Right lobe of liver (tissue), 6 donors: ENCODE data around the gene IMP4. TPM values are rescaled to one million over a fixed set of nuclear protein-coding genes. Genes with fewer than 3 reads are reported as not detected.

Experiments
- ATAC-seq, 4 donors: fragments of 200-7000 bp; cut with Tn5 transposase; one replicate each; pipeline ENCODE4 v1.9.1; 2020; ENCODE audit warnings: mild to moderate bottlenecking in 4 of 4, moderate library complexity in 4 of 4
- DNase-seq, 3 donors: peaks; one replicate each; pipeline ENCODE4 v3.0.0-alpha.2; 2020
- H3K27ac ChIP-seq, 3 donors: fragments of 200-600 bp; one replicate each; pipeline ENCODE4 v1.8.0; 2022
- H3K27me3 ChIP-seq, 2 donors: fragments of 200-600 bp; one replicate each; pipeline ENCODE4 v1.8.0; 2022
- H3K36me3 ChIP-seq, 4 donors: fragments of 200-600 bp; sonication (generic) in 1 of 4; one replicate each; pipeline versions ENCODE4 v1.5.1 to v1.8.0; 2017 to 2022; ENCODE audit warnings: control low read depth in 1 of 4
- H3K4me1 ChIP-seq, 4 donors: fragments of 200-600 bp; sonication (generic) in 1 of 4; one replicate each; pipeline versions ENCODE4 v1.5.1 to v1.8.0; 2017 to 2022; ENCODE audit warnings: control low read depth in 1 of 4
- H3K4me3 ChIP-seq, 3 donors: fragments of 200-600 bp; one replicate each; pipeline ENCODE4 v1.8.0; 2022
- H3K9me3 ChIP-seq, 4 donors: fragments of 200-600 bp; sonication (generic) in 1 of 4; one replicate each; pipeline versions ENCODE4 v1.5.1 to v1.8.0; 2017 to 2022; ENCODE audit warnings: control low read depth in 1 of 4
- CTCF ChIP-seq, 4 donors: fragments of 200-600 bp in 3 of 4; fragments of 450-650 bp in 1 of 4; IDR thresholded peaks; one replicate each; pipeline versions ENCODE4 v1.5.1 to v1.8.0; 2016 to 2022; ENCODE audit warnings: antibody characterized with exemption in 4 of 4, mild to moderate bottlenecking in 2 of 4
- POLR2A ChIP-seq: fragments of 450-650 bp; IDR thresholded peaks from one replicate; pipeline ENCODE4 v1.6.1; 2017; ENCODE audit warnings: antibody characterized with exemption, mild to moderate bottlenecking
- WGBS: methylation state at CpG from one replicate; pipeline ENCODE4 v1.1.6; 2018; ENCODE audit warnings: low coverage, low lambda C conversion rate; ENCODE audit not compliant: insufficient coverage; ENCODE audit errors: missing lambda C conversion rate; 5-methylcytosine and 5-hydroxymethylcytosine counted together
- intact Hi-C, 2 donors: fragments of 100-400 bp; cut with DNase I; formaldehyde crosslinking; loops; one replicate each; pipeline versions ENCODE4 v1.11.2 to v1.14.1; 2022
- total RNA-seq, 6 experiments: library from RNA; depleted of rRNA in 2 of 6; stranded (reverse); fragments of >200 nt in 2 of 6; fragmentation: NEBNext Ultra II Directional in 3 of 6; extraction: Animal tissue kit (Norgen Biotek cat#: 25700) in 3 of 6; gene quantifications; one replicate each; pipeline versions ENCODE4 v1.1.0 to v1.2.4, GENCODE V29; 2016 to 2023
- donor health status: DM: no; HTN: yes; CAD: no.
- donor health status: DM: no; HTN: no; CAD: no.
- donor health status: DM: no; HTN: no; CAD: no.
- donor health status: DM: no; HTN: yes; CAD: no.
- donor health status: DM: no; HTN: yes; CAD: no.

The IMP4 gene
- total RNA-seq, 6 experiments from 2014 or later, result 43.1 to 136 (median 56.7) TPM

GRCh38 chr2:130369311-130369964, 26.7 kb downstream of the IMP4 start:
- intact Hi-C loops, result no loop called here
- ATAC-seq, result no peak
- H3K27me3 ChIP-seq, result no peaks in the 10 kb centered on the region

GRCh38 chr2:130369965-130370341, 27.3 kb downstream of the IMP4 start:
- Histone ChIP-seq H3K27me3 (no peaks in the 10 kb centered on the region), H3K27ac (no peak overlapping the region)

More at GRCh38 chr2:130369311-130369964, 26.7 kb downstream of the IMP4 start:
- no peak for DNase-seq
- no peaks in the 10 kb centered on the region for H3K4me1 ChIP-seq
- H3K36me3 ChIP-seq, result peaks cover 0 to 5% (median 0%) of the 10 kb centered on the region in 4 donors
- no peak for TF ChIP-seq POLR2A
- no peak for TF ChIP-seq CTCF (IDR thresholded peaks at IDR 0.05)
- no peaks in the 10 kb centered on the region for H3K9me3 ChIP-seq
- H3K27ac ChIP-seq, result no peak overlapping the region
- H3K4me3 ChIP-seq, result no peak overlapping the region

GRCh38 chr2:130370490-130370889, 27.8 kb downstream of the IMP4 start:
- H3K4me3 ChIP-seq, result no peak overlapping the region
- H3K27me3 ChIP-seq, result no peaks in the 10 kb centered on the region
- intact Hi-C loops, result no loop called here
- H3K27ac ChIP-seq, result no peak overlapping the region
- H3K36me3 ChIP-seq, result peaks cover 0 to 5% (median 0%) of the 10 kb centered on the region in 4 donors
- ATAC-seq (no peak), DNase-seq (peak in 1 of 3 donors; percentile 34)
- WGBS, result no CpG with 5 or more reads among the region's 9 CpGs
- no peak for TF ChIP-seq CTCF (IDR thresholded peaks at IDR 0.05)
- TF ChIP-seq POLR2A, result no peak
- H3K4me1 ChIP-seq, result no peaks in the 10 kb centered on the region
- H3K9me3 ChIP-seq, result no peaks in the 10 kb centered on the region

More at GRCh38 chr2:130369965-130370341, 27.3 kb downstream of the IMP4 start:
- DNase-seq, result no peak
- Histone ChIP-seq H3K4me1 (no peaks in the 10 kb centered on the region), H3K4me3 (no peak overlapping the region), H3K9me3 (no peaks in the 10 kb centered on the region), H3K36me3 (peaks cover 0 to 5% (median 0%) of the 10 kb centered on the region in 4 donors)
- no peak for TF ChIP-seq CTCF (IDR thresholded peaks at IDR 0.05)
- TF ChIP-seq POLR2A, result no peak
- 100% methylated on average over 3 of the region's 5 CpGs for WGBS
- intact Hi-C loops, result no loop called here
- ATAC-seq, result no peak

GRCh38 chr2:130371723-130372054, 29.0 kb downstream of the IMP4 start:
- no peak for TF ChIP-seq POLR2A
- TF ChIP-seq CTCF (IDR thresholded peaks at IDR 0.05), result no peak
- Histone ChIP-seq H3K4me1 (no peaks in the 10 kb centered on the region), H3K4me3 (peak overlapping the region; percentile 56 to 68 (median 66)), H3K27me3 (no peaks in the 10 kb centered on the region), H3K9me3 (no peaks in the 10 kb centered on the region), H3K36me3 (peaks cover 0 to 5% (median 0%) of the 10 kb centered on the region in 4 donors), H3K27ac (peak overlapping the region; percentile 35 to 77 (median 70))
- ATAC-seq (peak; percentile 30 to 49 (median 44)), DNase-seq (peak in 1 of 3 donors; percentile 60)
- intact Hi-C loops, result no loop called here
- WGBS, result 60% methylated on average over 11 of the region's 18 CpGs
